GM13976 (cell line): ENCODE results near the gene MPHOSPH10.

Experiments used
- DNase-seq: peaks from one replicate; pipeline ENCODE4 v3.0.0; 2012; ENCODE audit warnings: low spot score
- in situ Hi-C: fragments of 300-500 bp; cut with MboI; formaldehyde crosslinking; loops from one replicate; pipeline ENCODE4 v1.12.0; 2022; ENCODE audit warnings: low sequenced_read_pairs, mixed read lengths, inconsistent platforms; ENCODE audit not compliant: unreplicated experiment
- TF ChIP-seq, protein P1 (sequence below): IDR thresholded peaks from 2 replicates; pipeline ENCODE4 v1.5.1; 2012; ENCODE audit warnings: borderline replicate concordance, mild to moderate bottlenecking; ENCODE audit not compliant: insufficient read depth; ENCODE audit errors: extremely low read depth, missing control alignments, control extremely low read depth

The MPHOSPH10 gene

GRCh38 chr2:71120195-71120594, 10.2 kb upstream of the MPHOSPH10 start:
- DNase-seq: no peak
- TF ChIP-seq, protein P1, sequence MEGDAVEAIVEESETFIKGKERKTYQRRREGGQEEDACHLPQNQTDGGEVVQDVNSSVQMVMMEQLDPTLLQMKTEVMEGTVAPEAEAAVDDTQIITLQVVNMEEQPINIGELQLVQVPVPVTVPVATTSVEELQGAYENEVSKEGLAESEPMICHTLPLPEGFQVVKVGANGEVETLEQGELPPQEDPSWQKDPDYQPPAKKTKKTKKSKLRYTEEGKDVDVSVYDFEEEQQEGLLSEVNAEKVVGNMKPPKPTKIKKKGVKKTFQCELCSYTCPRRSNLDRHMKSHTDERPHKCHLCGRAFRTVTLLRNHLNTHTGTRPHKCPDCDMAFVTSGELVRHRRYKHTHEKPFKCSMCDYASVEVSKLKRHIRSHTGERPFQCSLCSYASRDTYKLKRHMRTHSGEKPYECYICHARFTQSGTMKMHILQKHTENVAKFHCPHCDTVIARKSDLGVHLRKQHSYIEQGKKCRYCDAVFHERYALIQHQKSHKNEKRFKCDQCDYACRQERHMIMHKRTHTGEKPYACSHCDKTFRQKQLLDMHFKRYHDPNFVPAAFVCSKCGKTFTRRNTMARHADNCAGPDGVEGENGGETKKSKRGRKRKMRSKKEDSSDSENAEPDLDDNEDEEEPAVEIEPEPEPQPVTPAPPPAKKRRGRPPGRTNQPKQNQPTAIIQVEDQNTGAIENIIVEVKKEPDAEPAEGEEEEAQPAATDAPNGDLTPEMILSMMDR: no peak
- in situ Hi-C loops: no loop called here

DNA sequence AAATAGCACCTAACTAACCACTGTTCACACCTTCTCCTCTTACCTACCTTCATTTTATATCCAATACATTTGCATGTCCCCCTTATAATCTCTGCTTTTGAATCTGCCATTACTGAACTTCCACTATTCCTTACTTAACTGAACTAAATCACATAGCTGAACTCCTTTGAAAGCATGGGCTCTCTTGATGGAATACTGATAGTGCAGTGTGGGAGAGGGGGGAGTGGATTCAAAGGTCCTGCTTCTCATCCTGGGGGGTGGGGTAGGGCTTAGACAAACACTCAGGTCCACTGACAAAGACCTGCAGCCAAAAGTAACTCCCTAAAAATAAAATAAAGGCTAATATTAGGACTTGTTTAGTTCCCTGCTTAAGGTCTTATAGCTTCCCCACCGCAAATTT, 9.0 kb upstream of the MPHOSPH10 start:
- in situ Hi-C loops: no loop called here
- TF ChIP-seq, protein P1: no peak
- no peak for DNase-seq

- no peak for DNase-seq
- in situ Hi-C loops: no loop called here
- TF ChIP-seq, protein P1: no peak
Measured at GRCh38 chr2:71122387-71123298, 7.8 kb upstream of the MPHOSPH10 start.

GRCh38 chr2:71125506-71126294, 4.7 kb upstream of the MPHOSPH10 start:
- no peak for DNase-seq
- in situ Hi-C loops: no loop called here
- TF ChIP-seq, protein P1: no peak

- DNase-seq: no peak
- TF ChIP-seq, protein P1: no peak
- in situ Hi-C loops: no loop called here
Measured at GRCh38 chr2:71126957-71127356, 3.5 kb upstream of the MPHOSPH10 start.

DNA sequence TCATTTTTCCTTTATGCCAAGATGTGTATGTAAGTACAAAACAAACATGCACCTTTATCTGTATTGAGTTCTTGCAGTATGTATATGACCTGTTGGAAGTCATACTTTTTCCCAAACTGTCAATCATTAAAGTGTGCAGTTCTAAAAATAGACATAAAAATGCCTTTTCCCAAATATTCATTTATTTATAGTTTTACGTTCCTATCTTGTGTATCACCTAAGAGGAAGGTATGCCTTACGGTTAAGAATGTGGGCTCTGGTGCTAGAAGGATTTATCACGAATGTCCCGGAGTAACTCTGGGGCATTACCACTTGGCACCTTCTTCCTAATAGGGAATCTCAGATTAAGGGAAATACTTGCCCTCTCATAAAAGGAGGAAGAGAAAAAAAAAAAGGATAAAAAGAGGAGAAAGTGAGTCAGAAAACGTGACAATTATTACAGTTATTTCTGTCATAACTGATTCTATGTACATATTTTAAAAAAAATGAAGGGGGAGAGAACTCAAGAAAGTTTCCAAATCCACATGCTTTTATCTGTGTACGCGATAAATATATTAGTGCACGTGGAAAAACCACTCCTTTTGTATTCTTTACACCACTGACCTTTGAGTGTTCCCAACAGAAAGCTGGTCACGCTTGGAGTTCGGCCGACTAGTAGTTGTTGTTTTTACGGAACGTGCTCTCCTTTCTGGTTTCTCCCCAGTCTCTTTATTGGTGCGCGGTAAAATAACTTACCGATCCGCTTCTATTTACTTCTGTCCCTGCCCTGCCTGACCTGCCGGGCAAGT, 1.1 kb upstream of the MPHOSPH10 start:
- TF ChIP-seq, protein P1: no peak
- in situ Hi-C loops: no loop called here
- DNase-seq: no peak
